Keratinocyte (primary cell): ENCODE measurements around the gene RMND1. TPM values are rescaled to one million over a fixed set of nuclear protein-coding genes. Genes with fewer than 3 reads are reported as not detected.

Source experiments
- DNase-seq: peaks from one replicate; pipeline ENCODE4 v3.0.0-alpha.2; 2011; ENCODE audit warnings: low read depth, missing footprints, low spot score
- FAIRE-seq: peaks from 2 replicates; lab custom pipeline; 2011; peaks lifted over from hg19 to GRCh38; lab: Jason Lieb, UNC
- H2AFZ ChIP-seq: 2 replicates; pipeline ENCODE4 v1.6.0; 2012; ENCODE audit warnings: low read length, control low read depth, inconsistent platforms; ENCODE audit not compliant: control insufficient read depth
- H3K27ac ChIP-seq: 2 replicates; pipeline ENCODE4 v1.5.1; 2011; ENCODE audit warnings: low read length; ENCODE audit not compliant: control insufficient read depth, insufficient read depth
- H3K27me3 ChIP-seq: 3 replicates; pipeline ENCODE4 v1.6.0; 2011; ENCODE audit warnings: low read length; ENCODE audit not compliant: control insufficient read depth, insufficient read depth; ENCODE audit errors: extremely low read depth
- H3K36me3 ChIP-seq, 2 experiments: 2 replicates in 1 of 2; 3 replicates in 1 of 2; pipeline ENCODE4 v1.5.1; 2011; ENCODE audit warnings: low read length in 2 of 2, mild to moderate bottlenecking in 1 of 2; ENCODE audit not compliant: control insufficient read depth in 2 of 2, insufficient read depth in 2 of 2; ENCODE audit errors: extremely low read depth in 1 of 2
- H3K4me1 ChIP-seq: 3 replicates; pipeline ENCODE4 v1.5.1; 2011; ENCODE audit warnings: low read length; ENCODE audit not compliant: control insufficient read depth, insufficient read depth; ENCODE audit errors: extremely low read depth
- H3K4me2 ChIP-seq: 3 replicates; pipeline ENCODE4 v1.6.0; 2011; ENCODE audit warnings: low read depth, low read length; ENCODE audit not compliant: control insufficient read depth, insufficient read depth; ENCODE audit errors: extremely low read depth
- H3K4me3 ChIP-seq, 3 experiments: fragments of 200-600 bp in 1 of 3; sonication (generic) in 1 of 3; 2 replicates in 2 of 3; 3 replicates in 1 of 3; pipeline ENCODE4 v1.5.1; 2011 to 2016; ENCODE audit warnings: low read length in 3 of 3, mild to moderate bottlenecking in 3 of 3, control low read depth in 2 of 3, inconsistent platforms in 1 of 3, low read depth in 1 of 3, mixed read lengths in 1 of 3, mixed run types in 1 of 3, moderate library complexity in 1 of 3; ENCODE audit not compliant: control insufficient read depth in 2 of 3, insufficient read depth in 2 of 3; ENCODE audit errors: extremely low read depth in 1 of 3
- H3K79me2 ChIP-seq: 2 replicates; pipeline ENCODE4 v1.6.0; 2012; ENCODE audit warnings: low read length; ENCODE audit not compliant: control insufficient read depth, insufficient read depth
- H3K9ac ChIP-seq: 3 replicates; pipeline ENCODE4 v1.6.0; 2011; ENCODE audit warnings: low read length; ENCODE audit not compliant: control insufficient read depth, insufficient read depth; ENCODE audit errors: extremely low read depth
- H3K9me1 ChIP-seq: 3 replicates; pipeline ENCODE4 v1.6.0; 2011; ENCODE audit warnings: low read length; ENCODE audit not compliant: control insufficient read depth, insufficient read depth; ENCODE audit errors: extremely low read depth
- H3K9me3 ChIP-seq: 2 replicates; pipeline ENCODE4 v1.5.1; 2012; ENCODE audit warnings: low read depth, low read length; ENCODE audit not compliant: control insufficient read depth
- H4K20me1 ChIP-seq: 3 replicates; pipeline ENCODE4 v1.6.0; 2011; ENCODE audit warnings: low read length; ENCODE audit not compliant: control insufficient read depth, insufficient read depth; ENCODE audit errors: extremely low read depth
- EZH2 ChIP-seq: IDR thresholded peaks from one replicate; pipeline ENCODE4 v1.6.1; 2012; ENCODE audit warnings: inconsistent platforms, mild to moderate bottlenecking, low read length, moderate library complexity
- dilution Hi-C: fragments of 300-500 bp; cut with MboI; formaldehyde crosslinking; loops from one replicate; pipeline ENCODE4 v1.7.0; 2020; ENCODE audit warnings: low sequenced_read_pairs; ENCODE audit not compliant: extremely low pct_ligation_motif_present
- polyA plus RNA-seq, 5 experiments: library from polyadenylated mRNA; depleted of rRNA in 3 of 5; stranded (reverse) in 3 of 5; stranded (forward) in 1 of 5; unstranded in 1 of 5; fragments of >200 nt; gene quantifications; 1 replicate in 1 of 5; 2 replicates in 3 of 5; 3 replicates in 1 of 5; pipeline versions ENCODE4 v1.2.1 to v1.2.3, GENCODE V29; 2011 to 2012; ENCODE audit warnings: missing spikeins in 2 of 5, low read depth in 1 of 5, low replicate concordance in 1 of 5
- TF ChIP-seq, protein P1 (sequence below), 3 experiments: IDR thresholded peaks in 1 of 3; conservative IDR thresholded peaks in 1 of 3; optimal IDR thresholded peaks in 1 of 3; 2 replicates in 2 of 3; 3 replicates in 1 of 3; pipeline versions ENCODE3 to v1.5.1; 2011; ENCODE audit warnings: low read length in 3 of 3, mild to moderate bottlenecking in 3 of 3, moderate library complexity in 2 of 3, control low read depth in 1 of 3, inconsistent platforms in 1 of 3; ENCODE audit not compliant: insufficient read depth in 2 of 3; ENCODE audit errors: extremely low read depth in 1 of 3

Gene RMND1
- polyA plus RNA-seq, 1 donor (not counting 4 experiments of a cell fraction or from before 2014, with no cell fraction given) = 23.1 TPM

DNA sequence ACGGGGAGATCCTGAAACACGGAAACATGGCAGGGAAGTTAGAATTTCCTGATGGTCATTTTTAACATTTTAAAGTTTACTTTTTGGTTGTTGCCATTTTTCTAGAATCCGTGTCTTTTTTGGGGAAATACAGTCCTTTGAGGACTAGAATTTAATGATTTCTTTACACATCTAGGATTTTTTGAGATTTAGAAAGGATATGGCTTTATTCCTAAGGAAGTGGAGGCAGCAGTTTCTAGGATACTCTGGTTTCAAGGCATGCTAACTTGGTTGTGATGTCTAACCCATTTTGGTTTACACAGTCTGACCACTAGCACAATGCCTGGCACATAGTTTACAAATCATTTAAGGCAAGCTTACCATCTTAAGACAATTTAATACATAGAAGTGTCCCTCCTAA is 59.5 kb downstream of the RMND1 start:
- TF ChIP-seq, protein P1, sequence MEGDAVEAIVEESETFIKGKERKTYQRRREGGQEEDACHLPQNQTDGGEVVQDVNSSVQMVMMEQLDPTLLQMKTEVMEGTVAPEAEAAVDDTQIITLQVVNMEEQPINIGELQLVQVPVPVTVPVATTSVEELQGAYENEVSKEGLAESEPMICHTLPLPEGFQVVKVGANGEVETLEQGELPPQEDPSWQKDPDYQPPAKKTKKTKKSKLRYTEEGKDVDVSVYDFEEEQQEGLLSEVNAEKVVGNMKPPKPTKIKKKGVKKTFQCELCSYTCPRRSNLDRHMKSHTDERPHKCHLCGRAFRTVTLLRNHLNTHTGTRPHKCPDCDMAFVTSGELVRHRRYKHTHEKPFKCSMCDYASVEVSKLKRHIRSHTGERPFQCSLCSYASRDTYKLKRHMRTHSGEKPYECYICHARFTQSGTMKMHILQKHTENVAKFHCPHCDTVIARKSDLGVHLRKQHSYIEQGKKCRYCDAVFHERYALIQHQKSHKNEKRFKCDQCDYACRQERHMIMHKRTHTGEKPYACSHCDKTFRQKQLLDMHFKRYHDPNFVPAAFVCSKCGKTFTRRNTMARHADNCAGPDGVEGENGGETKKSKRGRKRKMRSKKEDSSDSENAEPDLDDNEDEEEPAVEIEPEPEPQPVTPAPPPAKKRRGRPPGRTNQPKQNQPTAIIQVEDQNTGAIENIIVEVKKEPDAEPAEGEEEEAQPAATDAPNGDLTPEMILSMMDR (optimal IDR thresholded peaks at IDR 0.05 in 1 of 3, IDR thresholded peaks at IDR 0.05 in 1 of 3, conservative IDR thresholded peaks at IDR 0.05 in 1 of 3; ENCODE audit: extremely low read depth in 1 of 3, insufficient read depth in 2 of 3, low read length in 3 of 3) = no peak
- no peak for TF ChIP-seq EZH2
- peaks cover 29% of the 10 kb centered on the region for H3K4me1 ChIP-seq
- peak overlapping the region; percentile 83 to 90 (median 88) for H3K4me3 ChIP-seq
- H3K4me2 ChIP-seq = peak overlapping the region; percentile 99
- H3K9me1 ChIP-seq = peaks cover 2% of the 10 kb centered on the region
- H3K27me3 ChIP-seq = no peaks in the 10 kb centered on the region
- peak overlapping the region; percentile 81 for H3K27ac ChIP-seq
- DNase-seq (no peak), FAIRE-seq (no peak)
- no peaks in the 10 kb centered on the region for H3K36me3 ChIP-seq
- H3K9ac ChIP-seq = peak overlapping the region; percentile 88
- dilution Hi-C loops = no loop called here
- H3K9me3 ChIP-seq = no peaks in the 10 kb centered on the region
- no peaks in the 10 kb centered on the region for H4K20me1 ChIP-seq
- H2AFZ ChIP-seq = no peak overlapping the region
- H3K79me2 ChIP-seq = peaks cover 72% of the 10 kb centered on the region

DNA sequence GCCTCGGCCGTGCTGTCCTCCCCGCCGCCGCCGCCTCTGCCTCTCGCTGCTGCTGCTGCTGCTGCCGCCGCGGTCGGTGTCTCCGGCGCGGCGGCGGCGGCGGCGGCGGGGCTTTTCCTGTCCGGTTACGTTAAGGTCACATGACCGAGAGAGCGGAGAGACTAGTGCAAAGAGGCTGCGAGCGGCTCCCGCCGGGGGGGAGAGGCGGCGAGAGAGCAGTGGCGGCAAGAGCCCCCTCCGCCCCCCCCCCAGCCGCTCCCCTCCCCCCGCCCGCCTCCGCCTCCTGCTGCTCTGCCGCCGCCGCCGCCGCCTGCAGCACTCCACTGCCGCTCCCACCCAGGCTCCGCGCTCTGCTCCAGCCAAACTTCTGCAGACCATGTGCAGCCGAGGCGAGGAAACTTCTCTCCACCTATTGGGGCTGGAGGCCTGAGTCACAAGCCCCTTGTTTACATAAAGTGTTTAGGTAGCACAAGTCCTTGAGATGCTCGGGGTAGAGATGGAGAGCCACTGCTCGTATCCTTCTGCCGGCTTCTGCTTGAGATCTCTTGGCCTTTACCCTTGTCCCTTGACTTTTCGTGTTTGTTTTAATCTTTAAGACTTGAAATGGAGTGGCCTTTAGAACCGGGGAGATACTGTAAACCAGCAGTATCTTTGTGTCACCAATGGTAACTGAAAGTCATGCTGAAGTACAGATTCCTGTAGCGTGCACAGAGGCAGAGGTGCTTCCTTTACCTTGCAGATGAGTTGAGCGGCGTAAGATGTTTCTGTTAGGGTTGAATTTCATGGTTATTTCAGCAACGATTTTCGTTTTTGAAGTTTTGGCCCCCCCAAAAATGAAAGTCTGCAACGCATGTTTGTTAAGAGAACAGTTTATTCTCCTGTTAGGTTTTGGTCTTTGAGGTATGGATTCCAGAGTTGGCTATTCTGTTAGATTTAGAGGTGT is 60.2 kb downstream of the RMND1 start, which contains the start of gene ZBTB2:
Gene ZBTB2 (minus strand): TSS at position 89 of the 943 bp plus-strand sequence. CDS start 17,922 bp downstream, outside the sequence.
- Histone ChIP-seq H3K4me1 (peaks cover 29% of the 10 kb centered on the region), H3K9me1 (peaks cover 2% of the 10 kb centered on the region), H3K27me3 (no peaks in the 10 kb centered on the region), H3K9ac (peak within 1 kb of the TSS; percentile 88), H3K36me3 (no peaks in the 10 kb centered on the region), H2AFZ (peak within 1 kb of the TSS; percentile 35), H3K27ac (peak within 1 kb of the TSS; percentile 81), H3K9me3 (no peaks in the 10 kb centered on the region), H3K4me3 (peak within 1 kb of the TSS; percentile 83 to 90 (median 88)), H3K4me2 (peak within 1 kb of the TSS; percentile 99), H3K79me2 (peaks cover 71% of the 10 kb centered on the region), H4K20me1 (no peaks in the 10 kb centered on the region)
- dilution Hi-C loops = no loop called here
- DNase-seq (no peak), FAIRE-seq (no peak)
- TF ChIP-seq EZH2 = no peak
- TF ChIP-seq, protein P1 (optimal IDR thresholded peaks at IDR 0.05 in 1 of 3, IDR thresholded peaks at IDR 0.05 in 1 of 3, conservative IDR thresholded peaks at IDR 0.05 in 1 of 3; ENCODE audit: extremely low read depth in 1 of 3, insufficient read depth in 2 of 3, low read length in 3 of 3) = no peak
